HS-27A (cell line): ENCODE measurements around the gene SCAANT1.

Experiments used
- DNase-seq: peaks from one replicate; pipeline ENCODE4 v3.0.0-alpha.2; 2012; ENCODE audit warnings: low read depth, missing footprints

SCAANT1 gene

DNA sequence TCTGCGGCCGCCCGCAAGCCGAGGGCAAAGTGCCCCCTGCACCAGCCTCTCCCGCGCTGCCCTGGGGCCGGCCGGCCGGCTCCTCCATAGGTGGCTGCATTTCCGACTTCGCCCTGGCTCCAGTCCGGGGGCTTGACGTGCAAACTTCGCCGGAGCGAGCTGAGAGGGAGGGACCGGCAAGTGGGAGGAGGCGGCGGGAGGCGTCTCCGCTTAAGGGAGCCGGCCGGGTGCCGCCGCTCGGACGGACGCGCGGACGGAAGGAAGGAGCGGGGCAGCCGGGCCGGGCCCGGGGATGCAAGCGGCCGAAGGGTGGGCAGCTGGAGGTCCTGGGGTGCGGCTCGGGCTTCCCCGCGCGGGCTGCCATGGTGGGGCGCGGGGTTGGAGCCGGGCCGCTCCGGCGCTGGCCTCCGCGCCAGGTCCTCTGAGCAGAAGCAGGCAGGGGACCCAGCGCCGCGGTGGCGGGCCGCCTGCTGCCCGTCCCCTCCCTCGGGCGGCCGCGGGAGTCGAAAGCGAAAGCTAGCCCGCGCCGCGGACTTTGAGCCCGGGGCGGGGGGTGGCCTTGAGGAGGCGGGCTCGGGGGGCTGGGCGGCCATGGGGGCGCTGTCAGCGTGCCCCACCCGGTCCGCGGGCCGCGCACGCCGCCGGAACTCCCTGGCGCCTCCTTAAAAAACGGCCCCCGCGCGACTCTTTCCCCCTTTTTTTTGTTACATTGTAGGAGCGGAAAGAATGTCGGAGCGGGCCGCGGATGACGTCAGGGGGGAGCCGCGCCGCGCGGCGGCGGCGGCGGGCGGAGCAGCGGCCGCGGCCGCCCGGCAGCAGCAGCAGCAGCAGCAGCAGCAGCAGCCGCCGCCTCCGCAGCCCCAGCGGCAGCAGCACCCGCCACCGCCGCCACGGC lies at the start of gene SCAANT1:
Gene SCAANT1, minus strand, starts transcription at position 511 of the 895 bp plus-strand sequence.
- no peak for DNase-seq

GRCh38 chr3:63961891-63962290 lies 49.7 kb upstream of the SCAANT1 start:
- DNase-seq: no peak

GRCh38 chr3:63960048-63960711 lies 48.0 kb upstream of the SCAANT1 start:
- DNase-seq: no peak

- DNase-seq: no peak
These were observed 47.0 kb upstream of the SCAANT1 start for GRCh38 chr3:63959146-63959545.

- DNase-seq: no peak
These were observed 43.8 kb upstream of the SCAANT1 start for GRCh38 chr3:63955830-63956545.

GRCh38 chr3:63955036-63955650 lies 43.0 kb upstream of the SCAANT1 start:
- no peak for DNase-seq

DNA sequence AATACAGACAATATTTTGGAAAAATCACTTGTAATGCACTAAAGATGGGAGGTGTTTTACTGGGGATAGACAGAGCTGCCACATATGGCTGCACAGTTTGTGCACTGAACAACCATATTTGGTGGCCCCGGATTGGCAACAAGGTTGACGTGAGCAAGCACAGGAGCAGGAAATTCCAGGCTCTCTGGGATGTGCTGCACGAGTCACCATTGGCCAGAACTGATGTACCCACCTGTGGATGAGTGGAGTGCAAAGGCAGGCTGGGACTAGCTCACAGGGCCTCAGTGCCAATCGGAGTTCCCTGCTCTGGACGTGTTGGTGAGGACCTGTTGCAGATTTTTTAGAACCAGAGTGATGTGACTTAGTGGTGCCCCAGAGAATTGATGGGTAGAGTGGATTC lies 42.0 kb upstream of the SCAANT1 start:
- no peak for DNase-seq

DNA sequence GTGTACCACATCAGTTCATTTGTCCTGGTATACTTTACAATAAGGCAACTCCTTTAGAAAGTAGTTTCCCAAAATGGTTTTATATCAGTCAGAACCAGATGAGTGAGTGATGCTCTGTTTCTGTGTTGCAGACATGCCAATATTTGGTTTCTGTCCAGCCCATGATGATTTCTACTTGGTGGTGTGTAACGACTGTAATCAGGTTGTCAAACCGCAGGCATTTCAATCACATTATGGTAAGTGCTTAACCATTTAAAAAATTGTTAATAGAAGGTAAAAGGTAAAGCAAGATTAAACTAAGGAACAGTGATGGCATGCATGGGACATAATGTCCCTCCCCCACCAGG lies 40.0 kb upstream of the SCAANT1 start:
- no peak for DNase-seq

GRCh38 chr3:63951492-63952247 lies 39.5 kb upstream of the SCAANT1 start:
- no peak for DNase-seq

DNA sequence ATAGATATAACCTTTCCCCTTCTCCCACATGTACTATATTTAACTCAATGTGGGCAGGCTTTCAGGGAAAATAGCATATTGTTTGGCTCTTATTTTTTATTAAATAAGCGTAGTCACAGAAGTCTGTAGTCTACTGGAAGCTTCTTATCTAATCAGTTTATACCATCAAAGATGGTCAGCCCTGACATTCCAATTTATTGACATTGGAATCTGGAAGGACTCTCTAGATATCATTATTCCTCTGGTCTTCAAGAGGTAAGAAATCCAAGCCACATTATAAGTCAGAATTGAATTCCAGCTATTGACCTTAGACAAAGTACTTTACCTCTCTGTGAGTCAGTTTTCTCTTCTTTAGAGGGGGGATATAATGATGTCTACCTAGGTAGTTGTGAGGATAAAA lies 38.5 kb upstream of the SCAANT1 start:
- DNase-seq: no peak

DNA sequence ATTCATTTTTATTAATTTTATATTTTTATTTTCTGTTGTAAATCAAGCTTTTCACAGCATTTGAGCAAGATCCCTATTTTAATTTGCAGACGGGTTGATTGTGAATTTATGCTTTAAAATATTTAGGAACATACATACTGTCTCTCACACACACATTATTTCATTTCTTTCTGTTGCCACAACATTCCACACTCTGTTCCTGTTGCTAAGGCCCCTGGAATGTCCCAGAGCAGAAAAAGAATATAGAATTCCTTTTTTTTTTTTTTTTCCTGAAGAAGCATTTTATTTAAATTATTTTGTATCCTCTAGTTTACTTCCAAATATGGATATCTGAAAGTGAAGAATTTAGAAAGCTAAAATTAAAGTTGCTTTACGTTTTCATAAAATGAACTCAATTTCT lies 36.8 kb upstream of the SCAANT1 start:
- DNase-seq: no peak

- DNase-seq: no peak
These were observed 35.4 kb upstream of the SCAANT1 start for GRCh38 chr3:63947594-63947993.

DNA sequence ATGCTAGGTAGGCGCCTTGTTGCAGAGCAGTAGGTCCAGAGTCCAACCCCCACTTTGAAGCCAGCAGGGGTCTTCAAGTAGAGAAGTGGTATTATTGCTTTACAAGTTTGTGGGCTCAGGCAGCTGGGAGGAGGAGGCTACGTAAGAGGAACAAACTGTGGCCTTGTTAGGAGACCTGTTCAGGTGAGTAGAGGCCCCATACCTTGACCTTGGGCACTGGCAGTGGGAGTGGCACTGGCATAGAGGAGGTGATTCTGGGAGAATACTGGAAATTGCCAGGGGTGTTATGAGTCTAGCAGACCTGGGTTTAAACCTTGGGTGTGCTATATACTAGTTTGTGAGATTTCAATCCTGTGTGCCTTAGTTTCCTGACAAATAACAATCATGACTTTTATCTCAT lies 34.6 kb upstream of the SCAANT1 start:
- no peak for DNase-seq

- DNase-seq: no peak
These were observed 33.4 kb upstream of the SCAANT1 start for GRCh38 chr3:63945558-63946096.

- no peak for DNase-seq
These were observed 31.5 kb upstream of the SCAANT1 start for GRCh38 chr3:63943678-63944077.

DNA sequence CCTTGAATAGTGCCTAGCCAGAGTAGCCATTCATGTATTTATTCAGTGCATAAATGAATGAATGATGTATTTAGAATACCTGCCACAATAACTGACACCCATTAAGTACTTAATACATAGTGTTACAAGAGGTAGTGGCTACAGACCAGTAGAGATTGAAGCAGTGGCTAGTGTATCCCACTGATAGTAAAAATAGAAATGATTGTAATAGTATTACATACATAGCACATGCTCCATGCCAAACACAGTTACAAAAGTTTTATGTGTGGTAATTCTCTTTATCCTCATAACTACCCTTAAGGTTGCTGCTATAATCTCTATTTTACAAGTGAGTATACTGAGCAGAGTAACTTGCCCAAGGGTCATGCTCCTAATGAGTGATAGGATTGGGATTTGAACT lies 30.3 kb upstream of the SCAANT1 start:
- DNase-seq: no peak

GRCh38 chr3:63940389-63940757 lies 28.2 kb upstream of the SCAANT1 start:
- no peak for DNase-seq

GRCh38 chr3:63937661-63938651 lies 25.8 kb upstream of the SCAANT1 start:
- no peak for DNase-seq

DNA sequence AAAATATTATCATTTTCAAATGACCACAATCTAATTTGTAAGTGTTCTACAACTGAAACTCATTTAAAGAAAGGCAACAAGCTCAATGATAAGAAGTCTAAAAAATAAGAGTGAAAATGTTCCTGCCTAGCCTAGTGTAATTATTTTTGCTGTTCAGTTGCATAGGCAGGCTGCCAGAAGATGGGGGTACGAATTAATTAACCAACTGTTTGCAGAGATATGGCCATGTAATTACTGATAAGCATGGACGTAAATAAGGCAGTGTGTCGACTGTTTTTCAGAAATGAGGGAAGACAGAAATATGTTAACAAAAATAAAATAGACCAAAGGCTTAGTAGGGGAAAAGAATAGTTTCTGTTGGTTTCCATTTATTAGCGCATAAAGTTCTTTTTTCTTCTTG lies 24.7 kb upstream of the SCAANT1 start:
- DNase-seq: no peak
